ENCODE results near the gene GYPC.

- TF ChIP-seq CTCF (IDR thresholded peaks at IDR 0.05; ENCODE audit: insufficient read depth, low read length): no peak
- TF ChIP-seq POLR2AphosphoS5 (IDR thresholded peaks at IDR 0.05; ENCODE audit: low read depth): no peak
- no peak for TF ChIP-seq GABPA (IDR thresholded peaks at IDR 0.05; ENCODE audit: low read depth)
- TF ChIP-seq REST (IDR thresholded peaks at IDR 0.05; ENCODE audit: insufficient replicate concordance, low read depth): no peak
- TF ChIP-seq SPI1 (IDR thresholded peaks at IDR 0.05; ENCODE audit: borderline replicate concordance, low read depth): no peak
Measured at GRCh38 chr2:126715111-126715510, 59.2 kb downstream of the GYPC start.
